ENCODE measurements around the gene TSSK2.

TSSK2 gene

DNA sequence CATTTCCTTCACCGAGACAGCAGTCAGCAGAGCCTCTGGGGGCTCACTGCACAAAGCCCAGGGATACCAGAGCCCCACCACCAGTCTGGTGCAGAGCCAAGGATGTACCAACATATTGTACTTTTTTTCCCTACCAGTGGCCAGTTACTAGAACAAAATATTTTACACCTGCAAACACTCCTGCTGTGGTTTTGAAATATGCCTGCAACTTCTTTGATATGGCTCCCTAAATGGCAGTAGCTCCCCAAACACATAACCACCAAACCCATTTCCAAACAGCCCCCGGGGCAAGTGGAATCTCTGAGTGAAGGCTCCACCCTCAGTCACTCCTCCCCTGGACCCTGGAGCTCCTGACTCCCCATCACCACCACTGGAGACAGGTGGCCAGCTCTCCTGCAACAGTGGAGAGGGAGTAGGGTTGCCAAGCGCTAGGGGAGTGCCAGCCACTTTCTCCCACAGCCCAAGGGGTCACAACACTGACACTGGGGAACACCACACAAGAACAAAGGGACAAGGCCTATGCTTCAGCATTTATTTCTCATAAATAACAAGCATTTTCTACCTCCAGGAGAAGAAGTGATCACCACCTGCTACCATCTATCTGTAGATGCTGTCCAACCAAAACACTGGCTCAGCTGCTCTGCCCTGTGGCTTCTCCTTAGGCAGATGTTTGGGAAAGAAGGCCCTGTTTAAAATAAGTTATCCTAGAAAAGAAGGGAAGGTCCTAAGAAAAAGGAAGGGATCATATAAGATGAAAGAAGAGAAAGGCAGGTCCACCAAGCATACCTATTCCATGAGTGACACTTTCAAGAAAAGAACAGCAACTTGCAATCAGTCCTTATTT is 24.0 kb upstream of the TSSK2 start:
- no peak for DNase-seq

DNA sequence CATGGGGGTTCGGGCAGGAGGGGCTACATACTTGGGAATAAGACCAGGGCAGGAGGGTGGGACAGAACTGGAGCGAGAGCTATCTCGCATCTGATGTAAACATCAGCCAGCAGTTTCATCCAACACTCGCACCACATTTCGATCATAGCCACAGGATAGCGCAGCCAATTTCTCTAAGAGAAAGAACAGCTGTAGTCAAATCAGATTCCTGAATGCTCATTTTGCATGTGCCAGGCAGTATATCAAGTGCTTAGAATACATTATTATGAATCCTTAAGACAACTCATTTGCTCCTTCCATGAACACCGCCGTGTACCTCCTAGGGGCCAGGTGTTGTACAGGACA is 23.4 kb upstream of the TSSK2 start:
- DNase-seq = no peak

DNA sequence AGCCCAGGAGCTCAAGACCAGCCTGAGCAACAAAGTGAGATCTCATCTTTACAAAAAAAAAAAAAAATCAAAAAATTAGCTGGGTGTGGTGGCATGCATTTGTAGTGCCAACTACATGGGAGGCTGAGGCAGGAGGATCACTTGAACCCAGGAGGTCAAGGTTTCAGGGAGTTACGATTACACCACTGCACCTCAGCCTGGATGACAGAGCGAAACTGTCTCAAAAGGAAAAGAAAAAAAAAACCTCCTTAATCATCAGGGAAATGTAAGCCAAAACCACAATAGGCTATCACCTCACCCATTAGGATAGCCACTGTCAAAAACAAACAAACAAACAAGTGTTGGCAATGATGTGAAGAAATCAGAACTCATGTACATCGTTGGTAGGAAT is 22.3 kb upstream of the TSSK2 start:
- no peak for DNase-seq

DNA sequence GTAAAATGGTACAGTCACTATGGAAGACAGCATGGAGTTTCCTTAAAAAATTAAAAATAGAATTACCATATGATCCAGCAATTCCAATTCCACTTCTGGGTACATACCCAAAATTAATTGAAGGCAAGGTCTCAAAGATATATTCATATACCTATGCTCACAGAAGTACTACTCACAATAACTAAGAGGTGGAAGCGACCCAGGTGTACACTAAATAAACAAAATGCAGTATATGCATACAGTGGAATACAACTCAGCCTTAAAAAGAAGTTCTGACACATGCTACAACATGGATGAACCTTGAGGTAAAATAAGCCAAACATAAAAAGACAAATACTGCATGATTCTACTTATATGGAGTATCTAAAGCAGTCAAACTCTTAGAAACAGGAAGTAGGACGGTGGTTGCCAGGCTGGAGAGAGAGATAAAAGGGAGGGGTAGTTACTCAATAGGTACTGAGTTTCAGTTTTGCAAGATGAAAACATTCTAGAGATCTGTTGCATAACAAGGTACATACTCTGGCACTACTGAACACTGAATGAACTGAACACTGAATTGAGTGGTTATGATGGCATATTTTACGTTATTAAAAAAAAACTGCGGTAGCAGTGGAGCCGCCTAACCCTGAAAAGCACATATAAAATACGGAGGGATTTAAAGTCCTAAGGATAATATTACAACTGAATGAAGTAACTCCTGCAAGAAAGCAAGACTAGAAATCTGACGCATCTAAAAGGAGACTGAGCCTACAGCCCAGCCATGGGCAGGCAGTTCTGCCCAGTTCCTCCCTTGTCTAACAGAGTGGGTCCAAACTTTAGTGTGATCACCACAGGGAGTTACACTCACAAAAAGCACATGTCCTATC is 21.7 kb upstream of the TSSK2 start:
- DNase-seq = peak; percentile 44

DNA sequence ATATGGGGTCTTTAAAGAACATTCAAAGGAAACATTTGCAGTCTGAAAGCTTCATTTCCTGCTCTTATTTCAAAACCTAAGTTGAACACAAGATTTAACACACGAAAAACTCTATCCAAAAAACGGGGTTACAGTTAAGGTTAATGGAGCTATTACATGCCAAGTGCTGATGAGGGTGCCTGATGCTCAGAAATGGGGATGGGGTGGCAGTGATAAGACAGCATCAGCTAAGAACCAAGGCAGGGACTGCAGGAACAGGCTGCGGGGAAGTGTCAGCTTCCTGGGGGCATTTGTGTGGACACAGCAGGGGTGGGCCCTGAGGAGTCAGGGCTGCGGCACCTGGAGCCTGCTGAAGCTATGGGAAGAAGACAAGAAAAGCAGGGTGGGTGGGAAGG is 21.0 kb upstream of the TSSK2 start:
- no peak for DNase-seq

DNA sequence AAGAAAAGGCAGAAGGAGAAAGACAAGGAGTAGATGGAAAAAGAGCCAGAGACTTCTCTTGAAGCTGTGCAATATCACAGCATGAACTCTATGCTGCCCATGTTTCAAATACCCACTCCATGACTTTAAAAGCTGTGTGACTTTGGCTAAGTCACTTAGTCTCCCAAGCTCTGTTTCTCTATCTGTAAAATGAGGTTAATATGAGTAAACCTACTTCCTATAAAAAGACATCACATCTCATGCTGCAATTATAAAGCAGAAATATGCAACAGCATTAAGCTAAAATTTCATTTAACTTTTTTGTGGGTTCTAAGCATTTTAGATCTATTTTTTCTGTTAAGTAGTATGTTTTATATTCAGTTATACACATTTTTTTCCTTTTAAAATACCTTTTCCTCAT is 20.5 kb upstream of the TSSK2 start:
- DNase-seq = no peak

DNA sequence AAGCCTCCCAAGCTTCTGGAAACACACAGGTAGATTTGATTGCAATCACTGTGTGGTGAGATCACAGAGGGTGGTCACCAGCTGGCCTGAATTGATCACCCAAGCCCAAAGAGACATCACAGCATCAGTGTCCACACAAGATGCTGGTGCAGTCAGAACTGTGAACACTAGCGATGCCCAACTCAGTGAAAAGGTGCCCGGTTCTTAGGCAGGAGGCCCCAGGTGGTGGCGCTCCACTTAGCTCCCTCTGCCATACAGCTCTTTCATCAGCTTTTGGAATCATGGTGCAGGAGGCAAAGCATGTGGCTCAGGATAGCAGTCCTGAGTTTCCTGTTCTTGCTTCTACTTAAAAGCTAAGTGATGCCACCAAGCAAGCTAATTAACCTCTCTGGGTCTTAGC is 20.0 kb upstream of the TSSK2 start:
- DNase-seq = no peak

DNA sequence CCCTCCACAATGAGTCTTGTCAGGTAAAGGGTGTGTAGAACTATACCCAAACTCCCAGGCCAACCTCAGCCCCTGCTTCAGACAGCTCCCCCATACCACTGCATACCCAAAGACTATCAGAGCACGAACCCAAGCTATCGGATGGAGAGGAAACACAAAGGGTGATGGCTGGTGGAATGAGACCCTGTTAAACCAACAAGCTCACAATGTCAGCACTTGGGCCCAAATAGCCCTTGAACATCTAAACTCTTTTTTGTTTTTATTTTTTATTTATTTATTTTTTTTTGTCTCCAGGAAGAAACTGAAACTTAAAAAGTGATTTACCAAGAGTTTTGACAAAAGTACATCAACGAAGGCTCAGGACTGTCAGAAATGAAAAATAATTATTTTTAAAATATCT is 19.5 kb upstream of the TSSK2 start:
- no peak for DNase-seq

DNA sequence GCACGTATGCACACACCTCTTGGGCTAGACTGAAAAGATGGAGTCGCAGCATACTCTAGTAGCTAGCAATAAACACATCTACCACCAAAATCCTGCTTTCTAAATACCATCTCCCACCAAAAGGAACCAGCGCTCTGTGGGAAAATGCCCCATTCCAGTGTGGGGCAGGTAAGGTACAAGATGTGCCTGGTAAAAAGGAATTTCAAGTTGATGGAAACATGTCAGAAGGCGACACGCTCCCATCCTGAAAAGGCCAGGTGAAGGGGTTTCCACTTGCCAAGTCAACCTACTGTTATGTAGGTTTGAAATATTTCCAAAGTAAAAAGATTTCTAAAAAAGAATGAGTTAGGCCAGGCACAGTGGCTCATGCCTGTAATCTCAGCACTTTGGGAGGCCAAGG is 17.7 kb upstream of the TSSK2 start:
- no peak for DNase-seq

DNA sequence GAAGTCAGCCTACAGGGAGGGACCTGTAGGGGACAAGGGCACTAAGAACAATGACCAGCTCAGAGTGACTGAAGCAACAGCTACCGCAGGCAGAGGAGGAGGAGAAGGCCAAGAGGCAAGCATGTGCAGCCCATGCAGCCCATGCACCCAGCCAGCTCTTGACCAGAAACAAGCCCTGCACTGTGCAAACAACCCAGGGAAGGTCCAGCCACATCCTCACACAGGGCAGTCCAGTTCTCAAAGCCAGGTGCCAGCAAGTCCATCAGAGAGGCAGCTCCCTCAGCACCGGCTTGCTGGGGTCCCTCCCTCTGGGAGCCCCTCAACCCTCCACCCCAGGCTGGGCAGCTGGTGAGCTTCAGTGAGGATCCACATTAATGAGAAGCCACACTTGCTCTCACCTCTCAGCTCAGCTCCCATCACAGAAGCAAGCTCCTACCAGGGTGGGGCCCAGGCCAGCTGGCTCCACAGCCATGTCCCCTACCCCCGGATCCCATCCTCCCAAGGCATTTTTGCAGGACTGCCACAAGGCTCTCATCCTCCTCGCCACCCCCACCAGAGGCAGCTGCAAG is 16.0 kb upstream of the TSSK2 start:
- DNase-seq = no peak

DNA sequence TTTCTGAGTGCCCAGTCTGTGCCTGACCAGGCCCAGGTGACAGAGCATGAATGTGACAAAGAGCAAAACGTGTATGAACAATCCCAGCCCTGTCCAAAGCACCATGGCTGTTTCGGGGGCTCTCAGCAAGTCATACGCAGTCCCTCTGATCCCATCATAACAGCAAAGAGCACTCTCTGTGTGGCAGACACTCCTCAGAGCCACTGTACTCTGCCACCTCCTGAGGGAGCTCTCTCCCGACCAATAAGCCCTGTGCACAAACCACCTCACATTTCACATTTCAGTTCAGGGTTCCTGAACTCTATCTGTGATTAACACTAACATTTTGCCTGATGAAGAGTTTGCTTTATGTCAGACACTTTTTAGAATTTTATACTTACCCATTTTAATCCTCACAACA is 15.5 kb upstream of the TSSK2 start:
- DNase-seq = no peak

DNA sequence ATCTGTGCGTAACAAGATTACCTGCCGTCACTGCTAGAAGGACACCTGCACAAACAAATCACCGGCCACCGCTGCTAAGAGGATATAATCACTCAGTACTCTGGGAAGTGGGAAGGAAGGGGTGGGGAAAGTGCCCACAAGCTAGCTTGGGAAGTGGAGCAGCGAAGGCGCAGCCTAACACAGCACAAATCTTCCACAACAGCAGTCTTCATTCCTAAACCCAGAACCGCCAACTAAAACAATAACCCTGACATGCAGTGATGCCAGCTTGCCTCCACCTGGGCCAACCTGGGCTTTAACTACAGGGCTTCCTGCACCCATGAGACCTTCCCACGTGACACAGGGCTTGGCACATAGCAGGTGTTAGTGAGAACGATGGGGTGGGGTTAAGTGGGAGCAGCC is 14.0 kb upstream of the TSSK2 start:
- no peak for DNase-seq

DNA sequence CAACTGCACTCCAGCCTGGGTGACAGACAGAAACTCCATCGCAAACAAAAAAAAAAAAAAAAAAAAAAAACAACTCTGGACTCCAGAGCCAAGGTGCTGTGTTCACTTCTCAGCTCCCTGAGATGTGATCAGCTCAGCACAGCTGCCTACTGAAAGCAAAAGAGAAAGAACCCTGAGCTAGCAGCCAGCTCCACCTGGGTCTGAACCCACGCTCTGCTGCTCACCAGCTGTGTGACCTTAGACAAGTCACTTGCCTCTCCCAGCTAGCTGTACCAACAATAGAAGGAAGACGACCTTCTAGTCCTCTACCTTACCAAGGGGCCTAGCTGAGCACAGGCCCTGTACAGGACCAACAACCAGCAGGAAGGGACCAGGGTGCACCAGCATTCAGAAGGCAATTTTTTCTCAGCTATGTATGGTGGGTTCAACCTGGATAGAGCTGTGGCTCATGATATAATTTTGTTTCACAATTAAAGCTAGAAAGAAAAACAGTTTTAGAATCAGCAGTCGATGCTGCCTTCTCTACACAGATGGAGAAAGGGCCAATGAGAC is 12.7 kb upstream of the TSSK2 start:
- no peak for DNase-seq

DNA sequence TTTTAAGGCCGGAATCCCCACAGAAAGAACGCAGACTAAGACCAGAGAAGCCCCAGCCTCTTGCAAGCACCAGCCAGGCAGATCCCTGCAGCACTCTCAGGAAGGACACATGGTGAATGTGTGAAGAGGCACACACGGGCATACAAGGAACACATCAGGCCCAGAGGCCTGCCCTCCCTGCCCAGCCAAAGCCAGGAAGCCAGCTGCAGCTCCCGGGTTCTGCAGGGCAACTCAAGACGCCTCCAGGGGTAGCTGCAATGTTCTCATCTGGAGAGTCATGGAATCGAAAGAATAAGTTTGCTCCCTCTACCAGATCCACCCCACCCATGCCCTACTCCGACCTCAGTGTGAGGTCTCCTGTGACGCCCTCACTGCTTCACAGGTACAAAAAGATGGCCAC is 11.2 kb upstream of the TSSK2 start:
- DNase-seq = no peak

DNA sequence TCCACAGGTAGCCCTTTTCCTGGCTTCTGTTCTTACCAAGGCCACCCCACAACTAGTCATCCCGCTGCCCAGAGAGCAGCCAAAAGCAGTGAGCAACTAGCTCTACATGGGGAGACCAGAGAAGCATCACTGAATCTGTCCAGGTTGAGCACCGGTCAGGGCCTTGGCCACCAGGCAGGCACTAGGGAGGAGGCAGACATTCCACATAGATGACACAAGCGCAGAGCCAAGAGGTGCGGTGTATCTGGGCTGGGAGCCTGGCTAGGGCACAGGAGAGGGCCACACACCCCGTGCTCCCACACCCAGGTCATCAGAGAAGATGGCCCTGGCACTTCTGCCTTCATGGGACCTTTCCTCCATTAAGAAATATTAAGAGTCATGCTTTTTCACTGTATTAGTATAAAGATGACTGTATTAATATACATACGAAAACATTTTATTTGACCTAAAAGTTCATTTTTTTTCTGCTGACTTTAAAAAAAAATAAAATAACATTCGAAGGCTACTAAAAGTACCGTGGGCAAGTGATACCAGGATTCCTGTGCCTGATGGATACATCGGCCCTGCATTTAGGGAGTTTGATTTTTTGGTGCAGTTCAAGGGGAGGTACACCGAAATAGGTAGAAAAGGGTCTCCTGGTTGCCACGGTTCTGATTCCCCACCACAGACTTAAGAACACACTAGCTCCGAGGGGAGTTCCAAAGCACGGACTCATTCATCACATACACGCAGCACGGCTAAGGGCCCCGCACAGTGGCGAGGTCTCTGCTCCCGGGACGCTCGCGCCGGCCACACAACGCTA is 10.1 kb upstream of the TSSK2 start:
- DNase-seq = peak; percentile 4

DNA sequence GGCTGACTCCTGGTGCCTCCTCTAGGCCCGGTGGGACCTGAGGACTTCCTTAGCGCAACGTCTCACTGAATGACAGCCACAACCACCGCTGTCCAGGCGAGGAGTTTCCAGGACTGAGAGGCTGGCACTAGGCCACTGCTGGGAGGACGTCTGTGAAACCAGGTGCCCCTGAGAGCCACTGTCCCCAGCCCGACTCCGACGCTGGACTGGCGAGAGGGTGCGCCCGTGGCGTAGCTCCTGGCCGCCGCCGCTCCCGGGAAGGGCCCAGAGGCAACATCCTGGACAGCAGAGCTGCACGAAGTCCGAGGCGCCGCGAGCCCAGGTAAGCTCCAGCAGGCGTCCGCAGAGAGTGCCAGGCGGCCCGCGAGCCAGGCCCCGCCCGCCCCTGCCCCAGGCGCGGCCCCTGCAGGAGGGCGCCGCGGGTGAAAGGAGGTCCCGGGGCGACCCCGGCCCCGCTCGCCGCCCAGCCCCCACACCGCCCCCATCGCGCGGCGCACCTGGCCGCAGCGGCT is 9.4 kb upstream of the TSSK2 start:
- DNase-seq = peak; percentile 21

DNA sequence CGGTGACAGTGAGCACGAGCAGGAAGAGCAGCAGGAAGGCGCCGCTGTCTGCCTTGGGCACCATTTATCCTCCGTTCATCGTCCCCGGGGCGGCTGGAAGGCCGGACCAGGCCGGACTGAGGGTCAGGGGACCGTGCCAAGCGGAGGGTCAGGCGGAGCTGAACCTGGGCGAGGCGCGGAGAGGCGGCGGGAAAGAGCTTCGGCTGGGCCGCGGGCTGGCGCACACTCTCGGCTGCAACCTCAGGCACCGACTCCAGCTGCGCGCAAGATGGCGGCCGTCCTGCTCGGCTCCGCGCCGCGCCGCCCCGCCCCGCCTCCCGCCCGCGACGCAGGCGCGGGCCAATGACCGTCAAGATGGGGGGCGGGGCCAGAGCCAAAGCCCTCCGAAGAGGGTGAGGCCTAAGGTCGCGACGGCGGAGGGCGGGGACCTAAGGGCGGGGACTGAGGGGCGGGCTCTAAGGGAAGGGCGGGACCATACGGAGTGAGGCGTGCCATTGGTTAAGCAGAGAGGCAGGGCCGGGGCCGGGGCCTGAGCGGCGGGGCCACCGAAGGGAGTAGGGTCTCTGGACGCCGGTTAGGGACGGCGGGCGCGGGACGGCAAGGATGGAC is 8.9 kb upstream of the TSSK2 start, which contains the start of gene DGCR2:
Gene DGCR2, minus strand, starts transcription at position 270 of the 609 bp plus-strand sequence. Its CDS starts 206 bp downstream, at position 64.
- DNase-seq = peak; percentile 93

DNA sequence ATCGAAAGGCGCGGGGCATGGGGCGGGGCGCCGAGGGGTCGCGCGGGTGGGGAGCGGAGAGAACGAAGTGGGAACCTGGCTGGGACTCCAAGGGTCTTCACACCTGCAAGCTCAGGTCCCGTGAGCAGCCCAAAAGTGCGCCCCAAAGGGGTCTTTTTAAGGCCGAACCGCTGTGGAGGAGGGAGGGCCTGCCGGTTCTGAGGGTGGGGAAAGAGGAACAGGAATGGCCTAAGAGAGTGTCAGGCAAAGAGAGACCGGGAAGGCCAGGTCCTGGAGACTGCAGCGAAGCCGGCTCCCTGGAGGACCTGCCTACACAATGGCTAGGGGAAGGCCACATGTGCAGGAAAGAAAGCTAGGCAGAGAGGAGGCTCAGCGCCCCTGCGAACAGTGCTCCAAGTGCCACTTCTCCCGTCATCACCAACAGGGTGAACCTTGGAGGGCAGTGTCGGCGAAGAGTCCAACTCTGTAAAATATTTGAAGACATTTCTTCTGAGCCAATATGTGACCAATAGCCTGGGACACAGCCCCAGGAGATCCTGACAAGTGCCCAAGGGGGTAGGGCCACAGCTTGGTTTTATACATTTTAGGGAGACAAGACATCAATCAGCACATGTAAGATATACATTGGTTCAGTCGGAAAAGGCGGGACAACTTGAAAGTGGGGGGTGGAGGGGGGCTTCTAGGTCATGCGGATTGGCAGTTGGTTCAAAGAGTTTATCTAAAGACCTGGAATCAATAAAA is 8.2 kb upstream of the TSSK2 start:
- DNase-seq = peak; percentile 7

DNA sequence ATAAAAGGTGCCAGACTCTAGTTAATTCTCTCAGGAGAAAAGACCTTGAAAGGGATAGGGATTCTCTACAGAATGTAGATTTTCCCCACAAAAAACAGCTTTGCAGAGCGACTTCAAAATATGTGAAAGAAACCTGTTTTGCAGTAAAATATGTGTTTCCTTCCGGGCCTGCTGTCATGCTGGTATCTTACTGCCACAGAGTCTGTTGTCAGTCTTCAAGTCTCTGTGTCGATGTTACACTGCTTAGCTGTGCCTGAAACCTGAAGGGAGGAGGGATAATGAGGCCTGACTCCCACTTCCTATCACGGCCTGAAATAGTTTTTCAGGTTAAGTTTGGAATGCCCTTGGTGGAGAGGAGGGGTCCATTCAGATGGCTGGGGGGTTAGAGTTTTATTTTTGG is 7.2 kb upstream of the TSSK2 start:
- DNase-seq = no peak

DNA sequence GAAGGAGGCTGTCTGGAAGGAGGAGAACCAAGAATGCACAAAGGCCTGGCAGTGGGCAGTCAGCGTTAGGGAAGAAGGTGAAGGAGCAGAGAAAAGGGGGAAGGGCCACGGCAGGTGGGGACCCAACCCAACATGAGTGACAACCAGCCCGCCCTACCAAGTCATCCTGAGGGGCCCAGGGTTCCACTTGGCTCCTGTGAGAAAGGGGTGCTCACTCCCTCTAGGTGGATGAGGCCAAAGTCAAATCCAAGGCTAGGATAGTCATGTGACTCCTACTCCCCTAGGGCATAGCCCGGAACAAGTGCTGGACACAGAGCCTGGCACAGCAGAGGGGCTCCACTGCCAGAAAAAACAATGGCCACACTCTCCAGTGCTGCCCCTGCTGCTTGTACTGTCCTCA is 6.7 kb upstream of the TSSK2 start:
- no peak for DNase-seq

DNA sequence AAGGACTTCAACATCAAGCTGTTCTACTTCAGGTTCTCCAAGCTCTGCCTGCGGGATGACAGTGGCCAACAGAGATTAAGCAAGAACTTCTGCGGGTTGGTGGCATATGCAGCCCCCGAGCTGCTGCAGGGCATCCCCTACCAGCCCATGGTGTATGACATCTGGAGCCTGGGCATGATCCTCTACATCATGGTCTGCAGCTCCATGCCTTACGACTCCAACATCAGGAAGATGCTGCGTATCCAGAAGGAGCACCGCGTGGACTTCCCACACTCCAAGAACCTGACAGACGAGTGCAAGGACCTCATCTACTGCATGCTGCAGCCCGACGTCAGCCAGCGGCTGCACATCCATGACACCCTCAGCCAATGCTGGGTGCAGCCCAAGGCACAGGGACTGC is 6.1 kb upstream of the TSSK2 start:
- no peak for DNase-seq

Data from HCEC 1CT (cell line).